GM21390 (cell line): Measurements from ENCODE around the gene SSBP3.
A peak's percentile ranks its signal among the peaks of the same experiment; 100 is the strongest.

Source experiments
- ATAC-seq: cut with Tn5 transposase; IDR thresholded peaks from one replicate; pipeline ENCODE4 v1.9.1; 2021; ENCODE audit not compliant: unreplicated experiment

Gene SSBP3

DNA sequence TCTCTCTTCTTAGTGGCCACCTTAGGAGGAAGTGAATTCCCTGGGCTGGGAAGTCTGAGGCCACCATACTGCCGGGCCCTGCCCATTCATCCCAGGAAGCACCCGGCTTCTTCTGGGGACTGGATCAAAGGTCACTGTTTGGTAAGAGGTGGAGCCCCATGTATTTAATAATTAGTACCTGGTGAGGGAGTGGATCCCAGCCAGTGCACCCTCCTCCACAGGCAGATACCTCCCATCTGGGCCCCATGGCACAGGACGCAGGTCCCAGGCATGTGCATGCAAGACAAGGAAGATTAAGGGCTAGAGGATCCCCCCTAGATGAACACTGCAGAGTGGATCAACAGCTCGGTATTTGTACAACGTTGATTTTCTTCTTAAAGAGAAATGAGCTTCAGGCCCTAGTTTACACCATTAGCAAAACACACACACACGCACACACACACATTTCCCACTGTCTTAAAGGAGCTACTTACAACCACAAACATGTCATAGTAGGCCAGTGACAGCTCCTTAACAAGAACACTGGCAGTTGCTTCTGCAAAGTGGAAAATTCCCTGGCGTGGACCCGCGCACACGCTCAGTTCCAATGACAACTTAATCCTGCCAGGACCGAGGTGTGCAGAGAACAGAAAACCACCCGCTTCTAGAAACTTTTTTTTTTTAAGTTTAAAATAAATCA, 115.5 kb downstream of the SSBP3 start:
- no peak for ATAC-seq

DNA sequence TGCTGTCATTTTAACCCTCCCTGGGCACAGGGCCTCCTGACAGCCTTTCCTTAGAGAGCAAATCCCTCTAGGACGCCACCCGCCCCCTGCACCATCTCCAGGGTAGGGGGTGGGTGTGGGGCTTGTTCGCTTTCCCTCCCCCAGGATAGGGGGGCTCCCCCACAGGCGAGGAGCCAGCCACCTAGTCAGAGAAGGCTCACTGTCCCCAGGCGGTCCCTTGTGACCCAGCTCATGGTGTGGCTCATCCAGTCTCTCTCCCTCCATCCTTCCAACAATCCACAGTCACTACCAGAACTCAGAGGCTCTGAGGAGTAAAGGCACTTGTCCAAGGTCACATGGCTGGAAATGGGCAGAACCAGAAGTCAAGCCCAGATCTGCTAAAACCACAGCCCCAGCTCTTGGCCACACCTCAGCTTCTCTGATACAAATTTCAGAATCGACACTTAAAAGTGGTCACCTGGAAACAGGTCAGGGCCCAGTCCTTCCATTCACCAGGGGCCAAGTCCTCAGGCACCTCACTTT, 116.4 kb downstream of the SSBP3 start:
- no peak for ATAC-seq

DNA sequence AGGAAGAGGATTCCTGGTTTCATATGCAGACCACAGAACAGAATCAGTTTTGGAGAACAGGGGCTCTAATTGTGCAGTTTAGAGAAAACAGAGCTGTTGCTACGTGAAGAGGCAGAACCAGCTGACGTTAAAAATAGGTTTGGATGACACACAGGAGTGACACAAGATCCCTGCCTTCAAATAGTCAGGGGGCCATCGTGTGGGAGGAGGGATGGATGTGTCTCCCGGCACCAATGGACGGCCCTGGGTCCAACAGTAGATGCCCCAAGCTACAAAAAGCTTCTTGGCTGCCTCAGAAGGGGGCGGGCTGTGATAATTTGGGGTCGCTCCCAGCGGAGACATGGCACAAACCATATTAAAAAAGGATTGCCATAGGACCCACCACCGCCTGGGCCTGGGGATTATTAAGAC, 118.4 kb downstream of the SSBP3 start:
- ATAC-seq, result no peak

DNA sequence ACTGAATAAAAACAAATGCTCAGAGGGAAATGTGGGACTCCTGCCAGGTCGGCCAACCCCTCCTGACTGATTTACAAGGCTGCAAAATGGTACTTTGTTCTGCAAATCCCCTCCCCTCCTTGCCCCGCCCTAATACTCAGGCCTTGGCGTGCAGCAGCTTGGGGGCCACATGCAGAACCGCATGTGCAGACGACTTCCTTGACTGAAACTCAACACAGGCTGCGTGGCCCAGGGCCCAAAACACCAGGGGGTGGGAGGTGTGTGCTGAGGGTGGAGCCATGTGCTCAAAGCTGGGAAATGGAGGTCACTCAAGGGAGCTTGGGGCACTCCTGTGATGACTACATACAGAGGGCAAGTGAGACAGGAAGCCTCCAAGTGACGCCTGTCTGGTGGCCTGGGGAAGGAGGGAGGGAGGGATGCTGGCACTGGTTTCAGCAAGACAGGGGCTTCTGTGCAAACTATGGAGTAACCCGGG, 119.0 kb downstream of the SSBP3 start:
- ATAC-seq, result peak; percentile 55

DNA sequence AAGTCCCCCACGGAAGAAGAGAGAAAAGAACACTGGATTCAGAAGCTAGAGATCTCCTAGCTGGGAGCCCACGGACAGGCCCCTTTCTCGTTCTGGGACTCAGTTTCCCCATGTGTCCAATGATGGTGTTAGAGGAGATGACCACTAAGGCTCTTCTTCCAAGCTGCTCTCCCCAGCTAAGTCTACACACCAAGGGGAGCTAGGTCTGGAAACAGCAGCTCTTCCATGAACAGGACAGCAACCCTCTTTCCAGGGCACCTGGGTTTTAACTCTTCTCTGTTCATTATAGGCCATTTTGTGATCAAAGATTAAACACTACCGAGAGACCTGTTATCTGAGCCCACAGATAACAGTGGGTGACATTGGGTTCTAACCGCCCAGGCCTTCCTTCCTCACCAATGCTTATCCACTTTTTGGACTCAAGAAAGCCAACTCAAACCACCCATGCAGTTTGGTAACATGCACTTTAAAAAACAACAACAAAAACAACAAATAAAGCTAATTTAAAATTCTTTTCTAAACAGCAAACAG, 120.3 kb downstream of the SSBP3 start:
- no peak for ATAC-seq

DNA sequence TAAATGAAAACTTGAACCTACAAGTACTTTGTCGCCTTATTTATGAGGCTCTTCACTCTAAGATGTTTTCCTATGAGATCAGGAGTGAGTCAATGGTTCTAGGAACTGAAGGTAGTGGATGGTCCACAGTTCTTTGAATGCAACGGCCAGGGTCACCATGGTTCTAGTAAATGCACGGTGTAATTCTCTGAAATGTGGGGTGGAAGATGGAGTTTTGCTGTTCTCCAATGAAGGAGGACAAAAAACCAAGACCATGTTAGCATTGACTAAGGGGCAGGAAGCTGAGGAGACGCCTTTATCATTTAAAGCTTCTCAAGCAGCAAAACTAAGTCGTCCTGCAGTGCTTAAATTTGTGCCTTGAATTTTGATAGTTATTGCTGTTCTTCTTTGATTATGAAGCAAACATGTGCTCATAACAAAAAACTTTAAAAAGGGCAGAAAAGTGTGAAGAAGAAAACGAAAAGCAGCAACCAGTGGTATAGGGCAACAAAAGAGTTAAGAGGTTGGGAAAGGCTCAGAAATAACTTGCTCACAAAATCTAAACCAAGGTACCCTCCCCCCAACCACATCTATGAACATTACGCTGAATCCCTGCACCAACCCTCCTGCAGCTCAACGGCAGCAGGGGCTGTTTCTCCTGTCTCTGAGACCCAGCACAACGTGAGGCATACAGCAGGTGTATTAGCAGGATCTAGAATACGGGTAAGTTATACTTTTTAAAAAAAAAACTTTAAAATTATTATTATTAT, 121.2 kb downstream of the SSBP3 start:
- ATAC-seq, result no peak

DNA sequence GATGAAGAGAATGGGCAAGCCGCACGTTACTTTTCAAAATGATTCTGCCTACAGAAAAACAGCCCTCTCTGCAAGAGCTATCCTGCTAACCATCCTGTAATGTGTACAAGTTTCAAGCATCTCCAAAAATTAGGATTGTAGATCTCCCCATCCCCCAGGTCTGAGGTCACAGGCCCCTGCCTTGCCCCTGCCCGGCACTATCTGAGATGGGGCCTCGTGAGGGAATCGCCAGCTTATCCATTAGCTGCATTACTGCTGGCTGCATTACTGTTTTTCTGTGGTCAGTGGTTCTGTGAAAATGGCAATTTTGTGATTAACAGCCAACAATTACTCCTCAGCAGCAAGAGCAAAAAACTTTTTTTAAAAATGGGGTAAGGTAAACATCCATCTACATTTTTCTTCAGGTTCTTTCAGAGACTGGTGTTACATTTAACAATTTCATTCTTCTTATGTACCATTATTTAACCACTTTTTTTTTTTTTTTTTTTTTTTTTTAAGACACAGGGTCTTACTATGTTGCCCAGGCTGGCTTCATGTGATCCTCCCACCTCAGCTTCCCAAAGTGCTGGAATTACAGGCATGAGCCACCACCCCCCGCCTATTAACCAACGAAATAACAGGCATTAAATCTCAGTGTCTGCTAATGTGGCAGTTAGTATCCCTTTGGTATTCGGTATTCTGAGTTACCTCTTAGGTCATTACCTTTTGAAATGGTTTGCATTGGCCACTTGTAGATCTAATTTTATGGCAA, 122.4 kb downstream of the SSBP3 start:
- ATAC-seq, result no peak

DNA sequence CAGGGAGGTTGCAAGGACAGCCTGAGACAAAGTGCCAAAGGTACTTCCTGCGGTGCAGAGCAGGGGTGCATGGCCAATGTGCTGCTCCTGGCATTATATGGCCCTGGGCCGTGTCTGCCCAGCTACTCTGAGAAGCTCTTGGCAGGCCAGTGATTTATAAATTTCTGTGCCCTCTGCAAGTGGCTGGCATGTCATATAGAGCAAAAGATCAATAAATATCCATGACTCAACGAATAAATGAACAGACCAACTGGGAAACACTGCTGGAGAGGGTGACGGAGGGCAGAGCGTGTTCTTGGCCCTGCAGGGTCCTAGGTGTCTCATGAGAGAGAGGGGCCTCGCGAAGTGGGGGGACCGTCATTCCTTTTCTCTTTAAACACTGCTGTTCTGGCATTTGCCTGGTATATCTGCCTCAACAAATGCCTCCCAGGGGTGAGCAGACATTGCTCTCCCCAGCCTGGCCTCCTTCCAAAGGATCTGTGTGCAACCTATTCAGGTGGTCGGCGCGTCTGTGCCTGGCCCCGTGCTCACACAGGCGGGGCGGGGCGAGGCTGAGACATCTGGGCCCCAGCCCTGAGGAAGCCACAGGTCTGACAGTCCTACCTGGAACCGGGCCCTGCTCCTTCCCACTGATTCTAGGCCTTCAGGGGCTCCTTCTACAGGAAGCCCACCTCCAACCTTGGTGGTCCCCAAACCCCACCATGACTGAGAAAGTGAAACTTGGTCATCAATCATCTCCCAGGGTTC, 123.9 kb downstream of the SSBP3 start:
- no peak for ATAC-seq

DNA sequence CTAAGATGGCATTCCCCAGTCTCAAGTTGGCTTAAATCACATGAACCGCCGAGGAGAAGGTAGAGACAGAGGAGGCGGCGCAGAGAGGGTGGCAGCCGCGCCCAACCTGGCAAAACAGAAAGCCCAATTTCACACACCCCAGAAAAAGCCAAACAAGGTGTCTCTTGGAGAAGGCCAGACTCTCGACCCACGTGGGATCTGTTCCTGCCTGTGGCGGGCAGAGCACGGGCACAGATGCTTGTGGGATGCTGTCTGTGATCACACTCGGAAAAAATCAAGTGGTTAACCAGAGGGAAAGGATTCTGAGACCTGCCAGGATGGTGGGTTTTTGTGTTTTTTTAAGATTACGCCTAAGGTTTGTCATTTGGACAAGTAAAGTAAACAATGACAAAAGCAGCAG, 125.5 kb downstream of the SSBP3 start:
- ATAC-seq, result no peak

DNA sequence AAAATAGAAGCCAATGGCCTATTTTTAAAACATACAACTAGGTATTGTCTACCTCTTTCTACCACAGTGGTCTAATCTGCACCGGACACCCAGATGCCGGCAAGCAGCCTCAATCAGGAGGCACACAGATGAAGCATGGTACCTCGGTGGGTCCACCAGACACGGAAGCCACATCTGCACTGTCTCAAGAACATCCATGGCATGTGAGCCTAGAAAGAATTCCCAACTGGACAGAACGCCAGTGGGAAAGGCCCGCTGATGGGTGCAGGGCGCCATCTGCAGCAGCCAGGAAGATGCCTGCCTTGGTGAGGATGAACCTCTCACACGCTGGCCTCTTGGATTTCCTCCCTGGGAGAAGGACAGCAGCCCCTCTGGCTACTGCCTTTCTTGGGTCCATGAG, 126.7 kb downstream of the SSBP3 start:
- ATAC-seq, result no peak

DNA sequence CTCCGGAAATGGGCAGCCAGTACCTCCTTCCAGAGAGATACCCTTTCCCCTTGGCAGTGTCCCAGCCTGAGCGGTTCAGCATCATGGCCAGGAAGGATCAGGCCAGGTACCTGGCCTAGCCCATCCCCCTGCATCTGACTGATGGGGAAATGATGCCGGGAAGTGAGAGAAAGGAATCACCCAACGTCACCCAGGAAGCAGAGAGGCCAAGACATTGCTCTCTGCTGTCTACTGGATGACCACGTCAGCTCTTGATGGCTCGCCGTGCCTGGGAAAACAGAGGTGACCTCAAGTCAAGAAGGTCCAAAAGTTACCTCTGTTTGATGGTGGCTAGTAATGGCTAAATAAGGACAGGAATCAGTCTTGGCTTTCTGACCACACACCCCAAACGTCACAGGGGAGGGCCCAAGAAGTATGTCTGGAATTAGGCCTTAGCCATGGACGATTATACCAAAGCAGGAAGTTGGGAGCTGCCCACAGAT, 127.2 kb downstream of the SSBP3 start:
- ATAC-seq, result no peak

DNA sequence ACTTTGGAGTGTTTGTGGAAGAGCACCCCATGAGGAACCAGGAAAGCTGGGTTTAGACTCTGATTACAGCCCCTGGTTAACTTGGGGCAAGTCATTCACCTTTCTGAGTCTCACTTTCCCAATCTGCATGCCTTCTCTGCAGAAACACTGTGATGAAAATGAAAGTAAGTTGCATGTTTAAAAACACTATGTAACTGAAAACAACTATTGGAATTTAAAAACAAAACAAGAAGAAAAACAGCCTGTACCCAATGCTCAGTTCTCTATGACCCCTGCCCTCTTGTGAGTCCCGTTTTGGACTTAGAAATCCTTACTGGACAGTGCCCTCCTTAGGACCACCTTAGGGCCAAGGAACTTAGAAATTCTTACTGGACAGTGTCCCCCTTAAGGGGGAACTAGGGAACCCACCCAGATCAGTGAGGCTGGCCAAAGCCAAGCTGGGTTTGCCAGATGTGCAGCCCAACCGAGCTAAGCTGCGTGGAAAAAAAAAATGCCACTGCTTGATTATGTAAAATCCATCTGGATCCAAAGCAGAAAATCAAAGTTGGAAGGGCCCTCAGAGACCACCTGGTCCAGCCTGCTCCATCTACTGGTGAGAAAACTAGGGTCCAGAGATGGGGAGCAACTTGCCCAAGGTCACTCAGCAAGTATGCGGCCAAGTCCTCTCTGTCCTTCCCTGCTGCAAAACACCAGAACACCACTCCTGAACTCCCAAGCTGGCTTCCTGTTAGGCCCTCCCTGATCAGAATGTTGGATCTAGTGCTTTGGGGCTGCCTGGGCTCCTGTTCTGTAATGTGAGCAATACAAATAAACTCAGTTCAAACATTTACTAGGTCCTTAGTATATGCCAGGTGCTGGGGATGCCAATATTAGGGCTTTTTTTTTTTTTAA, 128.5 kb downstream of the SSBP3 start:
- peak; percentile 63 for ATAC-seq

DNA sequence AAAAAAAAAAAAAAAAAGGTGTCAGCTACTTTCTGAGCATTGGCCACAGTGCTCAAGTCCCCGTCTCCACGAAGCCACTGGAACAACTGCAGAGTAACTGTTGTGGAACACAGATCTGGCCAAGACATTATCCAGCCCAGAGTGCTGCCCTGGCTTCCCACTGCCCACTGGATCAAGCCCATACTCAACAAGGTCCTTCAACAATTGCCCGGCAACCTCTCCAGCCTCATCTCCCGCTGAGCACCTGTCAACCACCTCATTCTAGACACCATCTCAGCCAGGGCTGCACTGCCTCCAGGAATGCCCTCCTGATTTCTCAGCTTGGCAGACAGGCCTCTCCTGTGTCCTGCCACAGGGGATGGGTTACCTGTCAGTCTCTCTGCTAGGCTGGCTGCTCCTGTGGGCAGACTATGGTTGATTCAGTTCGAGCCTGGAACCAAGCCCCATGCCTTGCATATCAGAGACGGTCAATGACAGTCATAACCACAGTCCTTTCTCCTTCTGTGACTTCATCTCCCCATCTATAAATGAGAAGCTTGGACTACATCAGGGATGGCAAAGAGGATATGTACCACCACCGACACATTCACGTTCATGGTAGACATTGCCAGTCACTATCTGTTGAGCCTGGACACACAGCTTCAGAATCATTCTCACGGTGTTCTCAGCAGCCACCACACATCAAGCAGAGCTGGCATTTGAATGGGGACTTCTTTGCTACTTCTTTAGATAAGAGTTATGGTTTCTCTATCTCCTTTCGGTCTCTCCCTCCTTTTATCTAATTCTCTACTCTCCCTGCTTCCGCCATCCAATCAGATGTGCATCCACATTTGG, 129.4 kb downstream of the SSBP3 start:
- no peak for ATAC-seq

DNA sequence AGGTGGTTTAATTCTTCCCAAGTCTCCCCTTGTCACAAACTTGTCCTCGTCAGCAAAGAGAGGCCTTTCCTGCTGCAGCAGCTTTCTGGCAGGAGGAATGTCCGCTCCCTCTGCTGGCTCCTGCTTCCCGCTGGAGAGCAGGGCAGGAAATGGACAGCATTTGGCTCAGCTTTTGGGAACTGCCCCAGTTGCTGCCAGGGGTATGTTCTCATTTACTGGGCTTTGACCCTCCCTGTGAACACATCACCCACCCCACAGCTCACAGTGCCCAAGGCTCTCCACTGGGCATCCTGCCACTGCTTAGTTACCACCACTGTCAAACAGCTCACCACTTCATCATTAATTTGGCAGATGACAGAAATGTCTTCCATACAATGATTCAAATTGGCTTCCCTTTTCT, 130.8 kb downstream of the SSBP3 start:
- no peak for ATAC-seq

DNA sequence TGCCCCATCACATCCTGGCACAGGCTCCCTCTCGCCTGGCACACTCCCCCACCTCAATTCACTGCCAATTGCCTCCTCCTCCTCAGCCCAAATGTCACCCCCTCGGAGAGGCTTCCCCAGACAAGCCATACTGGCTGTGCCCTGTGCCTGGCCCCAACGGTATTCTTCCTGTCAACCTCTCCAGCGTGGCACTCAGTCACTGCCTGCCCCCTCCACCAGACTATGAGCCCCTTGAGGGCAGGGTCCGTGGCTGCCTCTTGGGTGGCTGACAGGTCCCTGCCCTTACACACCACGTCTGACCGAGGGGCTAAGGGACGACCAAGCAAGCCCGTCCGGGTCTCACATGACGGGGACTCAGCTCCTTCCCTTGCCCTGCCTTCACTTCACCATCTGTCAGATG, 131.3 kb downstream of the SSBP3 start:
- ATAC-seq, result no peak

DNA sequence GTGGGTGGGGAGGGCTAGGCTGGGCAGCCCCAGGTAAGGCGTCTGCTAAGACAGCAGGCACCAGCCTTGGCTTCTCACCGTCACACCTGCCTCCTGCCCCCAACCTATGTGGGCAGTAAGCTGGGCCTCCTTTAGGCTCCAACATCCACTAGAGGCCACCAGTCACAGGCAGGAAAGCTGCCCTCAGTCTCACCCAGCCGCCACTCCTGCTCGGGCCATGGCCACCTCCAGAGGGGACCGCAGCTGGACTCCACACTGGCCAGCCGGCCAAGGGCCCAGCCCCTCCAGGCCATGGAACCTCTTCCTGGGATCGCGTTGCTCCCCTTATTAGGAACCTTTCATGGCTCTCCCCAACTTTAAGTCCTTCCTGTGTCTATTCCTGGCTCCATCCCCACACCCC, 131.7 kb downstream of the SSBP3 start:
- no peak for ATAC-seq

DNA sequence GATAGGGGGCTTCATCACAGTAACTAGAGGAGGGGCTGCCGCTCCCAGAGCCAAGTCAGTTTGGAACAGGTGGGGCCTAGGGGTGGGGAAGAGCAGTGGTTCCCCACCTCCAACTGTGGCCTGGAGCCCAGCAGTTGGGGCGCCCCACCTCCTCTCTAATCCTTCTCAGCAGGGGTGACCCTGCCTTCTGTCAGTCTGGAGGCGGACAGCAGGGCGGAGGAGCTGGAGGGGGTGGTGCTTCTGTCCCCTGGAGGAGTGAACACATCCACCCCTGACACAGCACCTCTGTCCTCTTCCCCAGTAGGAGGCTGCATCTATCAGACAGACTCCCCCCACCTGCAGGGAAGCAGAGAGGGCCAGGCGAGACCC, 132.4 kb downstream of the SSBP3 start:
- ATAC-seq, result no peak

DNA sequence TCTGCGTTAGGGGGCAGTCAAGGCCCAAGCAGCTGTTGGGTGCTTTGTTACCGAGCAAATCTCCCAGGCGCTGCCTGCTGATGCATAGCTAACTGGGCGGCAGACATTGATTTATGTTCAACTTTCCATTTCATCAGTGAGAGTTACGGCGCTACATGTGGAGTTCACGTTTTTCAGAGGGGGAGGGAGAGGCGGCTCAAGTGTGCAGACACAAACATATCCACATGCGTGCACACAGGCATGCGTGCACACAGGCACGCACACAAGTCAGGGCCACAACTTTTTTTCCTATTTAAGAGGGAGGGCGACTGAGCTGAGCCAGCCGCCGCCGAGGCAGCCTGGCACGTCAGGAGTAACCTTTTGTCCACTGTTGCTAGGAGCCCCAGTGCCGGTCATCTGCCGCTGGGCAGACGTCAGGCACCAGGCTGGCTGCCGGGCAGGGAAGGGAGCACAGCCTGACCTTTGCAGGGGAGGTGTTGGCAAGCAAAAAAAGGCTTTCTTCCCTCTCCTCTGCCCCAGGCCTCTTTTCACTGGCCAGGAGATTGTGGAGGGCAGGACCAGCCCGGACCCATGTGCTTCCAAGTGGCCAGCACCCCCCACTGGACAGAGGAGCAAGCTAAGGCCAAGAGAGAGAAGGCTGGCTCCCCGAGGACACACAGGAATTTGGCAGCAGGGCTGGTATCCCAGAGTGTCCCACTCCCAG, 133.0 kb downstream of the SSBP3 start:
- no peak for ATAC-seq
